A673 (cell line): ENCODE measurements around the gene TGM3. TPM values are rescaled to one million over a fixed set of nuclear protein-coding genes. Genes with fewer than 3 reads are reported as not detected.

Experiments used
- BruUV-seq: library from RNA; stranded (reverse); fragments of 400-500 nt; replicated peaks from 2 replicates; lab custom pipeline; 2021; lab: Mats Ljungman, UMichigan
- CTCF ChIA-PET: fragments of 300-600 bp; sonication (Branson Sonifier 250); formaldehyde crosslinking; loops from one replicate; lab custom pipeline; 2022; ENCODE audit warnings: antibody characterized with exemption; lab: Charles Lee
- POLR2A ChIA-PET: fragments of 300-600 bp; sonication (Branson Sonifier 250); formaldehyde crosslinking; loops from one replicate; lab custom pipeline; 2022; ENCODE audit warnings: antibody characterized with exemption; ENCODE audit not compliant: low non-redundant PET; lab: Charles Lee
- DNase-seq: peaks from one replicate; pipeline ENCODE4 v3.0.0-alpha.2; 2015; ENCODE audit warnings: low spot score
- H3K27ac ChIP-seq: fragments of 200-600 bp; sonication (generic); 2 replicates; pipeline ENCODE4 v1.5.1; 2016; ENCODE audit warnings: mixed run types, low read depth, mild to moderate bottlenecking, mixed read lengths, antibody characterized with exemption, low read length; ENCODE audit not compliant: poor library complexity, severe bottlenecking
- H3K27me3 ChIP-seq: fragments of 200-600 bp; sonication (generic); replicated peaks from 2 replicates; pipeline ENCODE4 v1.6.1; 2017; ENCODE audit warnings: mixed run types, low read depth, mild to moderate bottlenecking, mixed read lengths, antibody characterized with exemption, low read length; ENCODE audit not compliant: insufficient read depth, poor library complexity
- H3K36me3 ChIP-seq: fragments of 200-600 bp; sonication (generic); 2 replicates; pipeline ENCODE4 v1.6.1; 2016; ENCODE audit warnings: mixed run types, mild to moderate bottlenecking, mixed read lengths, antibody characterized with exemption, low read length; ENCODE audit not compliant: insufficient read depth, poor library complexity, severe bottlenecking
- H3K4me1 ChIP-seq: fragments of 200-600 bp; sonication (generic); 2 replicates; pipeline ENCODE4 v1.6.1; 2017; ENCODE audit warnings: mixed run types, mild to moderate bottlenecking, mixed read lengths, antibody characterized with exemption, low read length; ENCODE audit not compliant: insufficient read depth, poor library complexity, severe bottlenecking
- H3K4me3 ChIP-seq: fragments of 200-600 bp; sonication (generic); 2 replicates; pipeline ENCODE4 v1.5.1; 2016; ENCODE audit warnings: low read depth, mixed run types, mild to moderate bottlenecking, mixed read lengths, low read length; ENCODE audit not compliant: poor library complexity, severe bottlenecking
- H3K9me3 ChIP-seq: fragments of 200-600 bp; sonication (generic); 2 replicates; pipeline ENCODE4 v1.6.1; 2016; ENCODE audit warnings: mixed run types, low read depth, mild to moderate bottlenecking, mixed read lengths, antibody characterized with exemption, low read length; ENCODE audit not compliant: poor library complexity, severe bottlenecking
- EZH2 ChIP-seq: fragments of 200-600 bp; sonication (generic); IDR thresholded peaks from 2 replicates; pipeline ENCODE4 v1.6.1; 2017; ENCODE audit warnings: borderline replicate concordance, low read depth, mild to moderate bottlenecking, mixed read lengths, antibody characterized with exemption, low read length; ENCODE audit not compliant: poor library complexity, severe bottlenecking
- intact Hi-C: fragments of 100-400 bp; cut with micrococcal nuclease; formaldehyde crosslinking; loops from one replicate; pipeline ENCODE4 v1.10.0; 2022; ENCODE audit not compliant: unreplicated experiment
- total RNA-seq: library from RNA; stranded (reverse); gene quantifications from 2 replicates; pipeline ENCODE4 v1.2.3, GENCODE V29; 2021
- TF ChIP-seq, protein P1 (sequence below): fragments of 300-800, 200-600 bp; sonication (generic); conservative IDR thresholded peaks from 2 replicates; pipeline ENCODE4 v1.5.1; 2017; ENCODE audit warnings: low read depth, mild to moderate bottlenecking, antibody characterized with exemption, low read length, moderate library complexity, mixed read lengths

The TGM3 gene
- total RNA-seq, 1 experiment from 2014 or later = 0.11 TPM

DNA sequence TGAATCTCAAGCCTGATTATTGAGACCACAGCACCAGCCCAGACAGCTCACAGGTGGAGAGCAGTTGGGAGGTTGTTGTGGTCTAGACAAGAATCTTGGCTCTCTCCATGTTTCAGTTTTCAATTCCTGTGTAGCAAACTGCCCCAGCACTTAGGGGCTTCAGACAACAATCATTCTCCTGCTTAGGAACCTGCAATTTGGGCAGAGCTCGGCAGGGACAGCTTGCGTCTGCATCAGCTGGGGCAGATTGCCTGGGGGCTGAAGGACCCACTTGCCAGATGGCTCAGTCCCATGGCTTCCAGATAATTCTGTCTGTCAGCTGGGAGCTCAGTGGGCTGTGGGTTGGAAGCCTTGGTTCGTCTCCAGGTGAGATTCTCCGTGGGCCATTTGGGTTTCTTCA, 91.8 kb downstream of the TGM3 start:
- no peak for DNase-seq
- Histone ChIP-seq H3K27me3 (no peaks in the 10 kb centered on the region), H3K36me3 (no peaks in the 10 kb centered on the region), H3K4me1 (no peaks in the 10 kb centered on the region), H3K9me3 (peaks cover 3% of the 10 kb centered on the region), H3K27ac (no peak overlapping the region), H3K4me3 (no peak overlapping the region)
- intact Hi-C loops = no loop called here
- no peak for TF ChIP-seq EZH2
- TF ChIP-seq, protein P1, sequence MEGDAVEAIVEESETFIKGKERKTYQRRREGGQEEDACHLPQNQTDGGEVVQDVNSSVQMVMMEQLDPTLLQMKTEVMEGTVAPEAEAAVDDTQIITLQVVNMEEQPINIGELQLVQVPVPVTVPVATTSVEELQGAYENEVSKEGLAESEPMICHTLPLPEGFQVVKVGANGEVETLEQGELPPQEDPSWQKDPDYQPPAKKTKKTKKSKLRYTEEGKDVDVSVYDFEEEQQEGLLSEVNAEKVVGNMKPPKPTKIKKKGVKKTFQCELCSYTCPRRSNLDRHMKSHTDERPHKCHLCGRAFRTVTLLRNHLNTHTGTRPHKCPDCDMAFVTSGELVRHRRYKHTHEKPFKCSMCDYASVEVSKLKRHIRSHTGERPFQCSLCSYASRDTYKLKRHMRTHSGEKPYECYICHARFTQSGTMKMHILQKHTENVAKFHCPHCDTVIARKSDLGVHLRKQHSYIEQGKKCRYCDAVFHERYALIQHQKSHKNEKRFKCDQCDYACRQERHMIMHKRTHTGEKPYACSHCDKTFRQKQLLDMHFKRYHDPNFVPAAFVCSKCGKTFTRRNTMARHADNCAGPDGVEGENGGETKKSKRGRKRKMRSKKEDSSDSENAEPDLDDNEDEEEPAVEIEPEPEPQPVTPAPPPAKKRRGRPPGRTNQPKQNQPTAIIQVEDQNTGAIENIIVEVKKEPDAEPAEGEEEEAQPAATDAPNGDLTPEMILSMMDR = 0 out of 2 replicates have a peak, but pooled peaks have one; percentile 6
- ChIA-PET CTCF (interaction anchor here (0.5 to 1.1 kb wide), 2 partner anchors 65 to 211 kb away, joined by 3 read pairs; no protein-coding TSS in a partner anchor), POLR2A (no interaction called here)
- BruUV-seq = no TSS peak

Other genes with a start within 250 kb of the TGM3 start
- 38.2 and 38.8 TPM in 2 replicates for gene STK35, start 194.2 kb upstream of the TGM3 start, total RNA-seq
- gene TGM6, start 84.9 kb downstream of the TGM3 start, total RNA-seq = not detected in 2 replicates
- gene SNRPB, start 174.8 kb downstream of the TGM3 start, total RNA-seq = 493 and 522 TPM in 2 replicates
- 13.8 and 16.2 TPM in 2 replicates for gene ZNF343, start 212.9 kb downstream of the TGM3 start, total RNA-seq
- not detected in 2 replicates for gene TMC2, start 240.6 kb downstream of the TGM3 start, total RNA-seq